ENCODE measurements around the gene EPHA6. TPM values are rescaled to one million over a fixed set of nuclear protein-coding genes. Genes with fewer than 3 reads are reported as not detected.

EPHA6 gene
- total and polyA plus RNA-seq, 2 donors (not counting 3 experiments of a cell fraction or from before 2014, with no cell fraction given): not detected

GRCh38 chr3:97692389-97692788 lies 878.0 kb downstream of the EPHA6 start:
- FAIRE-seq: no peak

More at GRCh38 chr3:97692389-97692788, 878.0 kb downstream of the EPHA6 start:
- Histone ChIP-seq H3K9ac (replicated peaks; ENCODE audit: extremely low read depth, insufficient read depth, low read length) (no peak overlapping the region), H3K27ac (ENCODE audit: insufficient read depth, low read depth, low read length) (no peak overlapping the region), H3K27me3 (ENCODE audit: control insufficient read depth in 2 of 2, insufficient read depth in 2 of 2, low read length in 2 of 2) (no peaks in the 10 kb centered on the region), H2AFZ (ENCODE audit: low read depth, low read length) (no peak overlapping the region), H4K20me1 (replicated peaks; ENCODE audit: control insufficient read depth, extremely low read depth, insufficient read depth, low read length) (no peaks in the 10 kb centered on the region), H3K9me1 (replicated peaks; ENCODE audit: control insufficient read depth, extremely low read depth, insufficient read depth, low read length) (no peaks in the 10 kb centered on the region), H3K9me3 (replicated peaks; ENCODE audit: control insufficient read depth, insufficient read depth, low read length) (no peaks in the 10 kb centered on the region), H3K79me2 (ENCODE audit: control insufficient read depth, insufficient read depth, low read length) (no peaks in the 10 kb centered on the region), H3K4me2 (ENCODE audit: insufficient read depth, low read length) (no peak overlapping the region), H3K4me1 (ENCODE audit: control insufficient read depth, extremely low read depth, insufficient read depth, low read length) (no peaks in the 10 kb centered on the region), H3K4me3 (replicated peaks in 1 of 3; ENCODE audit: insufficient read depth in 1 of 3, low read depth in 1 of 3, low read length in 3 of 3) (no peak overlapping the region), H3K36me3 (ENCODE audit: control insufficient read depth in 2 of 2, extremely low read depth in 1 of 2, insufficient read depth in 2 of 2, low read length in 2 of 2) (no peaks in the 10 kb centered on the region)
- BruUV-seq (replicated peaks): no TSS peak
- TF ChIP-seq CTCF (IDR thresholded peaks at IDR 0.05; ENCODE audit: extremely low read depth in 1 of 2, insufficient read depth in 1 of 2, low read depth in 1 of 2, low read length in 2 of 2) (no peak), POLR2AphosphoS5 (IDR thresholded peaks at IDR 0.05; ENCODE audit: insufficient read depth, low read depth, low read length) (no peak), GATA2 (IDR thresholded peaks at IDR 0.05; ENCODE audit: insufficient read depth, insufficient read length, low read depth, low read length) (no peak), JUN (IDR thresholded peaks at IDR 0.05; ENCODE audit: borderline replicate concordance, insufficient read depth, insufficient read length, low read depth) (no peak), FOS (IDR thresholded peaks at IDR 0.05; ENCODE audit: borderline replicate concordance, insufficient read depth, low read length) (no peak), EZH2 (IDR thresholded peaks at IDR 0.05; ENCODE audit: borderline replicate concordance, low read depth, low read length, severe bottlenecking) (no peak), POLR2A (IDR thresholded peaks at IDR 0.05; ENCODE audit: low read depth, low read length) (no peak), MYC (IDR thresholded peaks at IDR 0.05; ENCODE audit: low read depth, low read length) (no peak), MAX (IDR thresholded peaks at IDR 0.05; ENCODE audit: insufficient read depth, insufficient read length) (no peak)
- ChIA-PET CTCF (no interaction called here), POLR2A (no interaction called here)
- dilution Hi-C loops (cut with MboI; ENCODE audit: extremely low pct_ligation_motif_present, low sequenced_read_pairs) (no loop called here), intact Hi-C loops (cut with micrococcal nuclease) (no loop called here)
- DNase-seq (ENCODE audit: low read depth, low spot score): no peak

Data from endothelial cell of umbilical vein (primary cell).